Right hindlimb (tissue), 1 donor: ENCODE results near the gene EOLA1.
"Not testable (repeated sequence)": the region's sequence is repeated elsewhere in the genome, so short reads cannot be mapped to it uniquely, and the experiment has no call there.

Source experiments
- DNase-seq: peaks from one replicate; pipeline ENCODE4 v3.0.0-alpha.2; 2018

Gene EOLA1

DNA sequence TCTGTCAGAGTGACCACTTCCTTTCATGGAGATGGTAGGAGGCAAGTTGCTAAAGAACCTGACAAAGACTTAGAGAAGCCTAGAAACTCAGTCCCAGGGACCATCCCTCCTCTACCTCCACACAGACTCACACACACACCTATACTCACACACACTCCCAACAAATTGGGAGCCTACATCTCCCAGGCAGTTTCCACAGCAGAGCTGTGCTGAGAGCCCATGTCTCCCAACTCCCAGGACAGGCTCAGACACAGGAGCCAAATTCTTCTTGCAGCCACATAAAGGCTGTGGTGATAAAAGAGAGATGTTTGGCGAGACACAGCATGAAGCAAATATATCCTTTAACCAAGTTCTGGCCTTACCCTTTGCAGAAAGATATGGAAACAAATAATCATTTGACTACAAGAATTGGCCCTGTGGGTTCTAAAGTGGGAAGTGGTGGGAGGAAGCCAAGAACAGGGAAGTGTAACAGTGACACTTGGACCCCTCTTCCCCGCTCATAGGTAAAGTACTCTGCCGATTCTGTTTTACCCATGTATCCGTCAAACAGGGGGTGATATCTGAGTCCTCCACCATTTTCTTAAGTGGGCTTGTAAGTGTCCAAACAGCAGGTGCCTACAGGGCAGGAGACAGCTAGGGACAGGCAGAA is 24.7 kb upstream of the EOLA1 start:
- no peak for DNase-seq

DNA sequence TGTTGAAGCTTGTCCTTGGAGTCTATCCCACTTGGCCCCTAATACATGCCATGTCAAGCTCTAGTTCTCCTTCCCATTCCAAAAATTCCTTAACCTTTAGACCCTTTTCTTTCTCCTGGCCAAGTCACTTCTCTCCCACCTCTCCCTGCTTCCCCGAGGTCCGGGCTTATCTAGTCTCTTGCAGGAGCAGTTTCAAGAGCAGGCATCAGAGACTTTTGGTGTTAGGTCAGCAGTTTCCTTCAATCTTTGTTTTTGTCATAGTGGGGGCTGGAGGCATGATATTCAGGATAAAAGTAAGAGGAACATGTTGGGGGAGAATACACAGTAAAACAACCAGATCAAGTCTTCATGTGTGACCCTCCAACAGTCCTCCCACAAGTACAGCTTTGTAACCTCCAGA is 24.2 kb upstream of the EOLA1 start:
- no peak for DNase-seq

DNA sequence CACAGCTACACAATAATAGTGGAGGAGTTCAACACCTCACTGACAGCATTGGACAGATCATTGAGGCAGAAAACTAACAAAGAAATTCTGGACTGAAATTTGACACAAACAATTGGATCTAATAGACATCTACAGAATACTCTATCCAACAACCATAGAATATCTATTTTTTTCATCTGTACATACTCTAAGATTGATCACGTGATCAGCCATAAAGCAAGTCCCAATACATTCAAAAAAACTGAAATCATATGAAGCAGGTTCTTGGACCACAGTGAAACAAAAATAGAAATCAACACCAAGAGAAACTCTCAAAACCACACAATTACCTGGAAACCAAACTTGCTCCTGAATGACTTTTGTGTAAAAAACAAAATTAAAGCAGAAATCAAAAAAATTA is 23.5 kb upstream of the EOLA1 start:
- no peak for DNase-seq

DNA sequence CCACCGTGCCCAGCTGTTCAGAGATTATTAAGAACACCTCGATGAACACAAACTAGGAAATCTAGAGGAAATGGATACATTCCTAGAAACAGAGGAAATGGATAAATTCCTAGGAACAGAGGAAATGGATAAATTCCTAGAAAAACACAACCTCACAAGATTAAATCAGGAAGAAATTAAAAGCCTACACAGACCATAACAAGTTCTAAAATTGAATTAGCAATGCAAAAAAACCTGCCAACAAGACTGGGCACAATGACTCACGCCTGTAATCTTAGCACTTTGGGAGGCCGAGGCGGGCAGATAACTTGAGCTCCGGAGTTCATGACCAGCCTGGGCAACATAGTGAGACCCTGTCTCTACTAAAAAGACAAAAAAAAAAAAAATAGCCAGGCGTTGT is 22.6 kb upstream of the EOLA1 start:
- no peak for DNase-seq

DNA sequence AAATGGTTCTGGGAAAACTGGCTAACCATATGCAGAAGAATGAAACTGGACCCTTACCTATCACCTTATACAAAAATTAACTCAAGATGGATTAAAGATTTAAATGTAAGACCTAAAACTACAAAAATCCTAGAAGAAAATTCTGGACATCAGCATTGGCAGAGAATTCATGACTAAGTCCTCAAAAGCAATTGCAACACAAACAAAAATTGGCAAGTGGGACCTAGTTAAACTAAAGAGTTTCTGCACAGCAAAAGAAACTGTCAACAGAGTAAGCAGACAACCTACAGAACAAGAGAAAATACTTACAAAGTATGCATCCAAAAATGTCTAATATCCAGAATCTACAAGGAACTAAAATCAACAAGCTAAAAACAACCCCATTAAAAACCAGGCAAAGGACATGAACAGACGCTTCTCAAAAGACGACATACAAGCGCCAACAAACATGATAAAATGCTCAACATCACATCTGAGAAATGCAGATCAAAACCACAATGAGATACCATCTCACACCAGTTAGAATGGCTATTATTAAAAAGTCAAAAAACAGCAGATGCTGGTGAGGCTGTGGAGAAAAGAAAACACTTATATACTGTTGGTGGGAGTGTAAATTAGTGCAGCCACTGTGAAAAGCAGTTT is 20.1 kb upstream of the EOLA1 start:
- DNase-seq, result not testable (repeated sequence)

- DNase-seq, result no peak
These were observed 19.4 kb upstream of the EOLA1 start for GRCh38 chrX:149521438-149521837.

- DNase-seq, result no peak
These were observed 17.9 kb upstream of the EOLA1 start for GRCh38 chrX:149522916-149523315.

DNA sequence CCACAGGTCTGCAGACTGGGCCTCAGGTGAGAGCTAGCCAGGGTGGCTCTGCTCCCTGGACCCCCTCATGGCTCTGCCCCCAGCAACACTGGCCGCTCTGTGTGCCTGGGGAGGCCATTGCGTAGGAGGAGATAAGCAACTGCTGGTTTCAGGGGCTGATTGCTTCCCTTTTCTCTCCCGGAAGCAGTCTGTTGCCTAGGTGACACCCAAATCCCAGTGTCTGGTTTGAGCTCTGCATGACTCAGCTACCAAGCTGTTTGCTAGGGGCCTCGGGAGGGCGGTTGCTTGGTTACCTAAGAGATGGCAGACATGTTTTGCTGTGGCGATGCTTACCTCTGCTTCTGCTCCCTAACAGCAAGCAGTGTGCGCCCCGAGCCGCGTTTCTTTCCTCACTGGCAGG is 15.4 kb upstream of the EOLA1 start:
- DNase-seq, result peak; percentile 32

DNA sequence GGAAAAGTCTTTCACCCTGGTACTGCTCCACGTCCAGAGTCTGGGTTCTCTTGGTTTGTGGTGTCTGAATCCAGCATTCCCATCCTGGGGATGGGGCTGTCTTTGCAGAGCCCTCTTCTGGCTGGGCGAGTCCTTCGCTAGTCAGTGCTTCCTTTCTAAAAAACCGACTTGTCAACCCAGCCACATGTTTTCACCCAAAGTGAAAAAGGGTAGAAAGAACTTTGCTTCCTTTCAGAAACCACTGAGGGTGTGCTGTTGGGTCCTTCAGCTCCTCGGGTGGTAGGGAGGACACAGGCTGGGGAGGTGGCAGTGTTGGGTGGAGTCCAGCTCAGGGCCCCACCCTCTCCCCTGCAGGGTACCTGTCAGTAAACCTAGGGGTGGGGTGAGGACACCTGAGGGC is 14.9 kb upstream of the EOLA1 start:
- DNase-seq, result not testable (repeated sequence)

GRCh38 chrX:149526318-149527033 is 14.3 kb upstream of the EOLA1 start:
- not testable (repeated sequence) for DNase-seq

- no peak for DNase-seq
These were observed 13.1 kb upstream of the EOLA1 start for GRCh38 chrX:149527705-149528104.

GRCh38 chrX:149528381-149528780 is 12.4 kb upstream of the EOLA1 start:
- no peak for DNase-seq

- DNase-seq, result no peak
These were observed 9.2 kb upstream of the EOLA1 start for GRCh38 chrX:149531599-149531998.

GRCh38 chrX:149532868-149533267 is 7.9 kb upstream of the EOLA1 start:
- not testable (repeated sequence) for DNase-seq

- DNase-seq, result not testable (repeated sequence)
These were observed 6.8 kb upstream of the EOLA1 start for GRCh38 chrX:149533999-149534398.

GRCh38 chrX:149534926-149535602 is 5.7 kb upstream of the EOLA1 start:
- DNase-seq, result not testable (repeated sequence)

DNA sequence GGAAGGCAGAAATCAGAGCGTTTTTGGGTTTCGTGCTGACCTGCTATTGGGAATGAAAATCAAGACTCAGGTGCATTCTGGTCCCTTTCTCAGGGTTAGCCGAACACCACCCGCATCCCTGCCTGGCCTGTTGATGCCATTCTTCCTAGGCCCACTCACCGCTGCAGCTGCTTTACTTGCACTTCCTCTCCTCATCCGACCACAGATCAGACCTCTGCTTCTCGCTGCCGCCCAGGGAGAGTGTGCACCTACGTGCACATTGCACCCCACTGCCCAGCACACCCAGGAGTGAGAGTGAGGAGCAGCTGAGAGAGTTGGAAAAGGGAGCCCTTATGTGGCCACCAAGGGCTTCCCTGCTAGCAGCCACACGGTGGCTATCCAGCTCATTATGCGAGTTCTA is 3.3 kb upstream of the EOLA1 start:
- DNase-seq, result not testable (repeated sequence)

DNA sequence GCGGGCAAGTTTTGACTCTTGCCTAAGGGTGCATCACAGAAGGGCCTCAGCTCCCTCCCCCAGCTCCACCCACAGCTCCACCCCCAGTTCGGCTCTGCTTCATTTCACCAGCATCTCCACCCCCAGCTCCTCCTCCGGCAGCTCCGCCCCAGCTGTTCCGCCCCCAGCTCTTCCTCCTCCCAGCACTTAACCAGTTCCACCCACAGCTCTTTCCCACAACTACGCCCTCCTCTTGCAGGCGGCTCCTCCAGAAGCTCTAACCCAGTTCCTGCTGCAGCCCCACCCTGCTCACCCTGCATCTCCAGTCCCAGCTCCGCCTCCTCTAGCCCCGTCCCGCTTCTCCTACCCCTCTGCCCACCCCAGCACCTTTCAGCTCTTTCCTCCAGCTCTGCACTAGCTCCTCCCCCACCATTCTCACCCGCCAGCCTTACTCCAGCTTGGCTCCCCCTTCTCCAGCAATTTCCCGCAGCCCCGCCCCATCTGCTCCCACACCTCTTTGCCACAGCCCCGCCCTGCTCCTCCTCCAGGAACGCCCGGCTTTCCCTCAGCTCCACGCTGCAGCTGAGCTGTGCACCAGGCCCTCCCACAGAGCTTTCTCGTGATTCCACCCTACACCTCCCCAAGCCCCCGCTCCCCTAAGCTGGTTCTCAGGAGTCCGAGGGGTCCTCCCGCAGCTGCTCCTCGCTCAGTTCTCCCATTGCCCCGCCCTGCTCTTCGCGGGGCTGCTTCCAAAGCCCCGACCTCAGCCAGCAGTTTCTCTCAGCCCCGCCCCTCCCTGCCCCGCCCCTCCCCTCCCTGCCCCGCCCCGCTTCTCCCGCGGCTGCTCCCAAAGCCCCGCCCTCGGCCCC is 1.3 kb upstream of the EOLA1 start:
- peak; percentile 95 for DNase-seq

- peak; percentile 95 for DNase-seq
These were observed 636 bp upstream of the EOLA1 start for GRCh38 chrX:149540131-149540620.

GRCh38 chrX:149541521-149542047 is 772 bp downstream of the EOLA1 start:
- DNase-seq, result no peak

- DNase-seq, result not testable (repeated sequence)
These were observed 5.0 kb downstream of the EOLA1 start for GRCh38 chrX:149545545-149546543.
